ENCODE measurements around the gene TFF1.

Gene TFF1

GRCh38 chr21:42367367-42368165 lies 1.2 kb upstream of the TFF1 start:
- Histone ChIP-seq H3K27ac (no peak overlapping the region), H3K9me3 (replicated peaks in 1 of 11) (no peaks in the 10 kb centered on the region), H4K20me1 (no peaks in the 10 kb centered on the region; a peak in 1 of 22 replicates), H3K4me1 (peaks cover 0 to 78% (median 64%) of the 10 kb centered on the region in 10 experiments; a peak in 16 of 20 replicates), H3K4me2 (peak overlapping the region in 1 of 11 experiments; percentile 69; a peak in 1 of 22 replicates), H3K36me3 (no peaks in the 10 kb centered on the region), H3K4me3 (no peak overlapping the region), H3K9ac (no peak overlapping the region), H3K27me3 (0 out of 22 replicates have a peak, but pooled peaks cover 0 to under 1% (median 0%) of the 10 kb centered on the region in 11 experiments)
- TF ChIP-seq Cebpa-rat (IDR thresholded peaks at IDR 0.05): no peak

DNA sequence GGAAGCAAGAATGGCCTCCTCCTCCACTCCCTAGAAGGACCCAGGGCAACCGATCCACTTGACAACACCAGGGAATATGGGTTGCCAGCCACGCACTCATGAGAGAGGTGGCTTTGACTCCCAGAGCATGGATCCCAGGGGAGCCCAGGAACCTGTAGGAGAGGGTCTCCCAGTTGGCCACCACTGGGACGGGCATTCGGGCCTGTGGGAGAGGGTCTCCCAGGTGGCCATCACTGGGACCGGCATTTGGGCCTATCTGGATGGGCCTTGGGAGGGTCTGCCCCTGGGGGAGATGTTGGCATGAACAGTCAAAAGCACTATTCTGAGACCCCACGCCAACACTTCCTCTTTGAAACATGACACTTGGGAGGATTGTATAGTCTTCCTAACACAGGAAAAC lies 565 bp downstream of the TFF1 start:
- Histone ChIP-seq H3K9ac (no peak overlapping the region), H3K36me3 (no peaks in the 10 kb centered on the region), H3K9me3 (replicated peaks in 1 of 11) (no peaks in the 10 kb centered on the region), H3K27ac (no peak overlapping the region), H4K20me1 (no peaks in the 10 kb centered on the region; a peak in 1 of 22 replicates), H3K4me2 (peak overlapping the region in 10 of 11 experiments; percentile 5 to 83 (median 65); a peak in 19 of 22 replicates), H3K4me1 (peaks cover 0 to 77% (median 57%) of the 10 kb centered on the region in 10 experiments; a peak in 16 of 20 replicates), H3K4me3 (no peak overlapping the region), H3K27me3 (0 out of 22 replicates have a peak, but pooled peaks cover 0 to 3% (median 0%) of the 10 kb centered on the region in 11 experiments)
- no peak for TF ChIP-seq Cebpa-rat (IDR thresholded peaks at IDR 0.05)

- no peak overlapping the region for H3K9ac ChIP-seq
- H3K4me2 ChIP-seq: peak overlapping the region in 8 of 11 experiments; percentile 6 to 61 (median 48); a peak in 13 of 22 replicates
These were observed 1.9 kb downstream of the TFF1 start for GRCh38 chr21:42364304-42364865.

GRCh38 chr21:42363312-42363711 lies 3.0 kb downstream of the TFF1 start:
- Histone ChIP-seq H3K27ac (no peak overlapping the region), H3K9me3 (replicated peaks in 1 of 11) (peaks cover 6 to 13% (median 9%) of the 10 kb centered on the region in 11 experiments; a peak in 20 of 22 replicates)
- no peak for TF ChIP-seq Cebpa-rat (IDR thresholded peaks at IDR 0.05)

More at GRCh38 chr21:42364304-42364865, 1.9 kb downstream of the TFF1 start:
- no peak overlapping the region for H3K27ac ChIP-seq
- no peaks in the 10 kb centered on the region for H3K36me3 ChIP-seq
- peaks cover 0 to 63% (median 44%) of the 10 kb centered on the region in 10 experiments; a peak in 16 of 20 replicates for H3K4me1 ChIP-seq
- no peaks in the 10 kb centered on the region; a peak in 1 of 22 replicates for H4K20me1 ChIP-seq
- no peak overlapping the region for H3K4me3 ChIP-seq
- no peak; a peak in 1 of 22 replicates for TF ChIP-seq Cebpa-rat (IDR thresholded peaks at IDR 0.05)
- peaks cover 6 to 13% (median 9%) of the 10 kb centered on the region in 11 experiments; a peak in 20 of 22 replicates for H3K9me3 ChIP-seq (replicated peaks in 1 of 11)
- H3K27me3 ChIP-seq: 0 out of 22 replicates have a peak, but pooled peaks cover 0 to 3% (median 0%) of the 10 kb centered on the region in 11 experiments

DNA sequence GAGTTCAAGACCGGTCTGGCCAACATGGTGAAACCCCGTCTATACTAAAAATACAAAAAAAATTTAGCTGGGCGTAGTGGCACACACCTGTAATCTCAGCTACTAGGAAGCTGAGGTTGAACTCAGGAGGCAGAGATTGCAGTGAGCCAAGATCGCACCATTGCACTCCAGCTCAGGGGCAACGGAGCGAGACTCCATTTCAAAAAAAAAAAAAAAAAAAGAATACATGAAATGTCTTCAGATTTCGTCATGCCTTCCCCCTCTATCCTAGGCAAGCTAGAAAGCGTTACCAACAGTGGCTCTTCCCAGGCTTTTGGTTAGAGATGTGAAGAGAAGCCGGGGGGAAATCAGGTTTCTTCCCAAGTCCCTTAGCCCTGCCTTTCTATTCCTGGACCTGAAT lies 3.6 kb downstream of the TFF1 start:
- Histone ChIP-seq H3K4me1 (peaks cover 0 to 59% (median 43%) of the 10 kb centered on the region in 10 experiments; a peak in 16 of 20 replicates), H3K4me2 (peak overlapping the region in 9 of 11 experiments; percentile 17 to 67 (median 46); a peak in 17 of 22 replicates), H3K4me3 (no peak overlapping the region), H3K36me3 (no peaks in the 10 kb centered on the region), H4K20me1 (no peaks in the 10 kb centered on the region; a peak in 1 of 22 replicates), H3K27me3 (0 out of 22 replicates have a peak, but pooled peaks cover 0 to 3% (median 0%) of the 10 kb centered on the region in 11 experiments), H3K9me3 (replicated peaks in 1 of 11) (peaks cover 6 to 13% (median 9%) of the 10 kb centered on the region in 11 experiments; a peak in 20 of 22 replicates), H3K9ac (no peak overlapping the region), H3K27ac (no peak overlapping the region)
- peak in 2 of 11 experiments; percentile 19 to 69; a peak in 1 of 22 replicates for TF ChIP-seq Cebpa-rat (IDR thresholded peaks at IDR 0.05)

More at GRCh38 chr21:42363312-42363711, 3.0 kb downstream of the TFF1 start:
- Histone ChIP-seq H3K4me2 (peak overlapping the region in 9 of 11 experiments; percentile 17 to 67 (median 46); a peak in 16 of 22 replicates), H4K20me1 (no peaks in the 10 kb centered on the region; a peak in 1 of 22 replicates), H3K4me1 (peaks cover 0 to 62% (median 43%) of the 10 kb centered on the region in 10 experiments; a peak in 16 of 20 replicates), H3K9ac (no peak overlapping the region), H3K4me3 (no peak overlapping the region), H3K27me3 (0 out of 22 replicates have a peak, but pooled peaks cover 0 to 3% (median 0%) of the 10 kb centered on the region in 11 experiments), H3K36me3 (no peaks in the 10 kb centered on the region)

DNA sequence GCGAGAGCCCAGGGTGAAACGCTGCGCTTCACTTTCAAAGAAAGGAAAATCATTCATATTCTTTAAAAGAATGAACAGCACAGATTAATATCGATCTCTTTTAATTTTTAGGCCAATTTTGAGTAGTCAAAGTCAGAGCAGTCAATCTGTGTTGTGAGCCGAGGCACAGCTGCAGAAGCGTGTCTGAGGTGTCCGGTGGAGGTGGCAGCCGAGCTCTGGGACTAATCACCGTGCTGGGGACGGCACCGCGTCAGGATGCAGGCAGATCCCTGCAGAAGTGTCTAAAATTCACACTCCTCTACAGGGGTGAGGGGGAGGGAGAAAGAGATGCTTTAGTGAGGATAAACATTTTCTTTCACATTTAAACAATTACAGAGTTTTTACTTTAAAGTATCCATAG lies 4.1 kb downstream of the TFF1 start:
- Histone ChIP-seq H3K4me1 (peaks cover 0 to 55% (median 43%) of the 10 kb centered on the region in 10 experiments; a peak in 16 of 20 replicates), H3K4me3 (no peak overlapping the region), H3K27me3 (0 out of 22 replicates have a peak, but pooled peaks cover 0 to 3% (median 0%) of the 10 kb centered on the region in 11 experiments), H3K9ac (no peak overlapping the region), H3K36me3 (no peaks in the 10 kb centered on the region), H3K27ac (no peak overlapping the region), H3K4me2 (peak overlapping the region in 9 of 11 experiments; percentile 17 to 67 (median 46); a peak in 16 of 22 replicates), H4K20me1 (no peaks in the 10 kb centered on the region; a peak in 1 of 22 replicates), H3K9me3 (replicated peaks in 1 of 11) (peaks cover 6 to 18% (median 10%) of the 10 kb centered on the region in 11 experiments; a peak in 20 of 22 replicates)
- TF ChIP-seq Cebpa-rat (IDR thresholded peaks at IDR 0.05): no peak

- Histone ChIP-seq H3K4me3 (no peak overlapping the region), H3K4me1 (peaks cover 0 to 47% (median 40%) of the 10 kb centered on the region in 10 experiments; a peak in 16 of 20 replicates), H4K20me1 (no peaks in the 10 kb centered on the region; a peak in 1 of 22 replicates), H3K9me3 (replicated peaks in 1 of 11) (peaks cover 7 to 26% (median 18%) of the 10 kb centered on the region in 11 experiments; a peak in 21 of 22 replicates), H3K27ac (no peak overlapping the region), H3K9ac (no peak overlapping the region), H3K27me3 (0 out of 22 replicates have a peak, but pooled peaks cover 0 to 3% (median 0%) of the 10 kb centered on the region in 11 experiments), H3K4me2 (peak overlapping the region in 3 of 11 experiments; percentile 18 to 64 (median 46); a peak in 4 of 22 replicates), H3K36me3 (no peaks in the 10 kb centered on the region)
- no peak for TF ChIP-seq Cebpa-rat (IDR thresholded peaks at IDR 0.05)
These were observed 5.0 kb downstream of the TFF1 start for GRCh38 chr21:42361286-42361685.

DNA sequence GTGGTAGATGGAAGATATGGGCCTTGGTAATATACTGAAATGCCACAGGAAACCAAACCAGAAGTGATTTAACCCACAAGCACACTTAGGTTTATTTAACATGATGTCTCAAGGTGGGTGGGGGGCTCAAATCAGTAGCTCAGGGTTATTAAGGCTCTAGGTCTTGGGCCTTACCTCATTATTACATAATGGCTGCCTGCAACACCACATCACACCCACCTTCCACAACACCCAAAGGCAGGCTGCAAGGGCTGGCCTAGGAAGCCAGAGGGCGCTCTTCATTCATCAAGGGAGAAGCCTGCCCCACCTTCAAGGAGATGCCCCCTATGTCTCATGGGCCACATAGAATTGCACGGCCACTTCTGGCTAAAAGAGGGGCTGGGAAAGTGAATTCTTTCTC lies 6.0 kb downstream of the TFF1 start:
- H3K27me3 ChIP-seq: 0 out of 22 replicates have a peak, but pooled peaks cover 0 to 3% (median 0%) of the 10 kb centered on the region in 11 experiments
- peaks cover 0 to 37% (median 30%) of the 10 kb centered on the region in 10 experiments; a peak in 15 of 20 replicates for H3K4me1 ChIP-seq
- H3K36me3 ChIP-seq: no peaks in the 10 kb centered on the region
- no peak overlapping the region for H3K27ac ChIP-seq
- H3K4me2 ChIP-seq: no peak overlapping the region
- no peak for TF ChIP-seq Cebpa-rat (IDR thresholded peaks at IDR 0.05)
- no peak overlapping the region for H3K9ac ChIP-seq
- H4K20me1 ChIP-seq: no peaks in the 10 kb centered on the region
- peaks cover 17 to 36% (median 28%) of the 10 kb centered on the region in 11 experiments for H3K9me3 ChIP-seq (replicated peaks in 1 of 11)
- no peak overlapping the region for H3K4me3 ChIP-seq
